T-helper 1 cell treated with Interleukin-12 subunit alpha and Interleukin-12 subunit beta and Interleukin-4 antibody, amounts not matched to agents 30 μg/mL and 1 μg/mL, for 36 hours (primary cell): ENCODE data around the gene SLC16A9.

Source experiments
- H3K27ac Mint-ChIP-seq: one replicate; pipeline ENCODE4 v1.8.0; 2021; ENCODE audit warnings: mild to moderate bottlenecking, mixed read lengths
- H3K27me3 Mint-ChIP-seq: one replicate; pipeline ENCODE4 v1.8.0; 2021; ENCODE audit warnings: low read depth, mixed read lengths
- H3K36me3 Mint-ChIP-seq: one replicate; pipeline ENCODE4 v1.8.0; 2021; ENCODE audit warnings: low read depth, mixed read lengths
- H3K4me1 Mint-ChIP-seq: one replicate; pipeline ENCODE4 v1.8.0; 2021; ENCODE audit warnings: low read depth, mixed read lengths
- H3K4me3 Mint-ChIP-seq: one replicate; pipeline ENCODE4 v1.8.0; 2021; ENCODE audit warnings: mild to moderate bottlenecking, moderate library complexity, mixed read lengths
- H3K9me3 Mint-ChIP-seq: one replicate; pipeline ENCODE4 v1.8.0; 2021; ENCODE audit warnings: mixed read lengths

SLC16A9 gene

GRCh38 chr10:59704630-59705029 lies 5.0 kb downstream of the SLC16A9 start:
- no peak overlapping the region for H3K27ac Mint-ChIP-seq
- H3K4me1 Mint-ChIP-seq = no peaks in the 10 kb centered on the region
- no peak overlapping the region for H3K4me3 Mint-ChIP-seq
- H3K36me3 Mint-ChIP-seq = peaks cover 2% of the 10 kb centered on the region
- H3K27me3 Mint-ChIP-seq = peaks cover 20% of the 10 kb centered on the region
- H3K9me3 Mint-ChIP-seq = no peaks in the 10 kb centered on the region

GRCh38 chr10:59702347-59702746 lies 7.3 kb downstream of the SLC16A9 start:
- Mint-ChIP-seq H3K27me3 (peaks cover 19% of the 10 kb centered on the region), H3K4me1 (no peaks in the 10 kb centered on the region), H3K27ac (no peak overlapping the region), H3K9me3 (no peaks in the 10 kb centered on the region), H3K36me3 (peaks cover 2% of the 10 kb centered on the region), H3K4me3 (no peak overlapping the region)

GRCh38 chr10:59700709-59701108 lies 8.9 kb downstream of the SLC16A9 start:
- Mint-ChIP-seq H3K36me3 (peaks cover 2% of the 10 kb centered on the region), H3K4me3 (no peak overlapping the region), H3K27ac (no peak overlapping the region), H3K9me3 (no peaks in the 10 kb centered on the region), H3K4me1 (no peaks in the 10 kb centered on the region), H3K27me3 (peaks cover 13% of the 10 kb centered on the region)

GRCh38 chr10:59698326-59698725 lies 11.3 kb downstream of the SLC16A9 start:
- Mint-ChIP-seq H3K27me3 (peaks cover 13% of the 10 kb centered on the region), H3K4me3 (no peak overlapping the region), H3K9me3 (no peaks in the 10 kb centered on the region), H3K27ac (no peak overlapping the region), H3K36me3 (peaks cover 2% of the 10 kb centered on the region), H3K4me1 (no peaks in the 10 kb centered on the region)

GRCh38 chr10:59695637-59696036 lies 14.0 kb downstream of the SLC16A9 start:
- Mint-ChIP-seq H3K9me3 (no peaks in the 10 kb centered on the region), H3K27me3 (peaks cover 13% of the 10 kb centered on the region), H3K36me3 (no peaks in the 10 kb centered on the region), H3K4me3 (no peak overlapping the region), H3K27ac (no peak overlapping the region), H3K4me1 (no peaks in the 10 kb centered on the region)

GRCh38 chr10:59694936-59695335 lies 14.7 kb downstream of the SLC16A9 start:
- H3K27me3 Mint-ChIP-seq = peaks cover 16% of the 10 kb centered on the region
- no peaks in the 10 kb centered on the region for H3K36me3 Mint-ChIP-seq
- H3K4me1 Mint-ChIP-seq = no peaks in the 10 kb centered on the region
- no peaks in the 10 kb centered on the region for H3K9me3 Mint-ChIP-seq
- H3K27ac Mint-ChIP-seq = no peak overlapping the region
- no peak overlapping the region for H3K4me3 Mint-ChIP-seq

GRCh38 chr10:59692113-59692512 lies 17.5 kb downstream of the SLC16A9 start:
- Mint-ChIP-seq H3K9me3 (no peaks in the 10 kb centered on the region), H3K4me1 (no peaks in the 10 kb centered on the region), H3K27me3 (peaks cover 7% of the 10 kb centered on the region), H3K27ac (no peak overlapping the region), H3K4me3 (no peak overlapping the region), H3K36me3 (no peaks in the 10 kb centered on the region)

- Mint-ChIP-seq H3K27ac (no peak overlapping the region), H3K4me1 (no peaks in the 10 kb centered on the region), H3K27me3 (peaks cover 7% of the 10 kb centered on the region), H3K4me3 (no peak overlapping the region), H3K9me3 (no peaks in the 10 kb centered on the region), H3K36me3 (no peaks in the 10 kb centered on the region)
These were observed 20.7 kb downstream of the SLC16A9 start for GRCh38 chr10:59688921-59689351.

GRCh38 chr10:59687657-59688056 lies 22.0 kb downstream of the SLC16A9 start:
- no peak overlapping the region for H3K27ac Mint-ChIP-seq
- H3K9me3 Mint-ChIP-seq = no peaks in the 10 kb centered on the region
- H3K4me1 Mint-ChIP-seq = no peaks in the 10 kb centered on the region
- no peaks in the 10 kb centered on the region for H3K36me3 Mint-ChIP-seq
- no peak overlapping the region for H3K4me3 Mint-ChIP-seq
- peaks cover 7% of the 10 kb centered on the region for H3K27me3 Mint-ChIP-seq

- H3K9me3 Mint-ChIP-seq = no peaks in the 10 kb centered on the region
- H3K4me1 Mint-ChIP-seq = peaks cover 9% of the 10 kb centered on the region
- H3K27ac Mint-ChIP-seq = no peak overlapping the region
- no peak overlapping the region for H3K4me3 Mint-ChIP-seq
- no peaks in the 10 kb centered on the region for H3K36me3 Mint-ChIP-seq
- H3K27me3 Mint-ChIP-seq = no peaks in the 10 kb centered on the region
These were observed 25.6 kb downstream of the SLC16A9 start for GRCh38 chr10:59684006-59684405.

- Mint-ChIP-seq H3K4me3 (no peak overlapping the region), H3K4me1 (peaks cover 13% of the 10 kb centered on the region), H3K36me3 (no peaks in the 10 kb centered on the region), H3K27ac (no peak overlapping the region), H3K27me3 (no peaks in the 10 kb centered on the region), H3K9me3 (no peaks in the 10 kb centered on the region)
These were observed 26.4 kb downstream of the SLC16A9 start for GRCh38 chr10:59682986-59683937.

- H3K9me3 Mint-ChIP-seq = no peaks in the 10 kb centered on the region
- H3K4me1 Mint-ChIP-seq = peaks cover 13% of the 10 kb centered on the region
- no peak overlapping the region for H3K27ac Mint-ChIP-seq
- H3K4me3 Mint-ChIP-seq = no peak overlapping the region
- no peaks in the 10 kb centered on the region for H3K27me3 Mint-ChIP-seq
- no peaks in the 10 kb centered on the region for H3K36me3 Mint-ChIP-seq
These were observed 29.5 kb downstream of the SLC16A9 start for GRCh38 chr10:59680199-59680598.

GRCh38 chr10:59678884-59679301 lies 30.8 kb downstream of the SLC16A9 start:
- Mint-ChIP-seq H3K36me3 (no peaks in the 10 kb centered on the region), H3K4me1 (peaks cover 13% of the 10 kb centered on the region), H3K9me3 (no peaks in the 10 kb centered on the region), H3K27me3 (no peaks in the 10 kb centered on the region), H3K27ac (peak overlapping the region; percentile 23), H3K4me3 (no peak overlapping the region)

GRCh38 chr10:59677253-59677831 lies 32.3 kb downstream of the SLC16A9 start:
- H3K4me3 Mint-ChIP-seq = no peak overlapping the region
- H3K9me3 Mint-ChIP-seq = no peaks in the 10 kb centered on the region
- no peaks in the 10 kb centered on the region for H3K27me3 Mint-ChIP-seq

GRCh38 chr10:59675812-59676211 lies 33.8 kb downstream of the SLC16A9 start:
- no peak overlapping the region for H3K4me3 Mint-ChIP-seq
- H3K27ac Mint-ChIP-seq = no peak overlapping the region
- no peaks in the 10 kb centered on the region for H3K36me3 Mint-ChIP-seq
- no peaks in the 10 kb centered on the region for H3K27me3 Mint-ChIP-seq
- H3K9me3 Mint-ChIP-seq = no peaks in the 10 kb centered on the region
- peaks cover 13% of the 10 kb centered on the region for H3K4me1 Mint-ChIP-seq

More at GRCh38 chr10:59677253-59677831, 32.3 kb downstream of the SLC16A9 start:
- peaks cover 13% of the 10 kb centered on the region for H3K4me1 Mint-ChIP-seq
- H3K36me3 Mint-ChIP-seq = no peaks in the 10 kb centered on the region
- H3K27ac Mint-ChIP-seq = no peak overlapping the region
